ENCODE measurements around the gene C5orf58.

C5orf58 gene

GRCh38 chr5:170284231-170284630, 51.4 kb downstream of the C5orf58 start:
- no peak for DNase-seq (ENCODE audit: low read depth, low spot score)
- Histone ChIP-seq H3K27me3 (ENCODE audit: insufficient read depth, insufficient read length) (no peaks in the 10 kb centered on the region), H3K4me3 (ENCODE audit: insufficient read length, low read depth) (no peak overlapping the region), H3K36me3 (ENCODE audit: insufficient read depth, insufficient read length, low read length) (no peaks in the 10 kb centered on the region), H3K4me1 (ENCODE audit: insufficient read depth, insufficient read length) (peaks cover 2% of the 10 kb centered on the region), H3K9ac (ENCODE audit: insufficient read length, low read depth) (no peak overlapping the region), H3K9me3 (ENCODE audit: insufficient read depth, low read length) (peaks cover 31% of the 10 kb centered on the region)
- TF ChIP-seq ZNF274 (IDR thresholded peaks at IDR 0.05; ENCODE audit: low read depth, low read length) (no peak), YY1 (IDR thresholded peaks at IDR 0.05; ENCODE audit: insufficient read depth, insufficient read length) (no peak), SUZ12 (IDR thresholded peaks at IDR 0.05; ENCODE audit: extremely low read depth, insufficient read depth, insufficient read length) (no peak)

- Histone ChIP-seq H3K27me3 (ENCODE audit: insufficient read depth, insufficient read length) (no peaks in the 10 kb centered on the region), H3K9ac (ENCODE audit: insufficient read length, low read depth) (no peak overlapping the region), H3K36me3 (ENCODE audit: insufficient read depth, insufficient read length, low read length) (no peaks in the 10 kb centered on the region), H3K4me1 (ENCODE audit: insufficient read depth, insufficient read length) (peaks cover 2% of the 10 kb centered on the region), H3K9me3 (ENCODE audit: insufficient read depth, low read length) (peaks cover 35% of the 10 kb centered on the region), H3K4me3 (ENCODE audit: insufficient read length, low read depth) (no peak overlapping the region)
- DNase-seq (ENCODE audit: low read depth, low spot score) = no peak
- no peak for TF ChIP-seq SUZ12 (IDR thresholded peaks at IDR 0.05; ENCODE audit: extremely low read depth, insufficient read depth, insufficient read length)
- no peak for TF ChIP-seq ZNF274 (IDR thresholded peaks at IDR 0.05; ENCODE audit: low read depth, low read length)
- TF ChIP-seq YY1 (IDR thresholded peaks at IDR 0.05; ENCODE audit: insufficient read depth, insufficient read length) = no peak
Measured at GRCh38 chr5:170285181-170285580, 52.4 kb downstream of the C5orf58 start.

GRCh38 chr5:170286386-170286925, 53.7 kb downstream of the C5orf58 start:
- Histone ChIP-seq H3K27me3 (ENCODE audit: insufficient read depth, insufficient read length) (no peaks in the 10 kb centered on the region), H3K4me3 (ENCODE audit: insufficient read length, low read depth) (no peak overlapping the region), H3K9ac (ENCODE audit: insufficient read length, low read depth) (no peak overlapping the region), H3K36me3 (ENCODE audit: insufficient read depth, insufficient read length, low read length) (no peaks in the 10 kb centered on the region), H3K4me1 (ENCODE audit: insufficient read depth, insufficient read length) (no peaks in the 10 kb centered on the region), H3K9me3 (ENCODE audit: insufficient read depth, low read length) (peaks cover 40% of the 10 kb centered on the region)
- DNase-seq (ENCODE audit: low read depth, low spot score) = no peak
- no peak for TF ChIP-seq SUZ12 (IDR thresholded peaks at IDR 0.05; ENCODE audit: extremely low read depth, insufficient read depth, insufficient read length)

DNA sequence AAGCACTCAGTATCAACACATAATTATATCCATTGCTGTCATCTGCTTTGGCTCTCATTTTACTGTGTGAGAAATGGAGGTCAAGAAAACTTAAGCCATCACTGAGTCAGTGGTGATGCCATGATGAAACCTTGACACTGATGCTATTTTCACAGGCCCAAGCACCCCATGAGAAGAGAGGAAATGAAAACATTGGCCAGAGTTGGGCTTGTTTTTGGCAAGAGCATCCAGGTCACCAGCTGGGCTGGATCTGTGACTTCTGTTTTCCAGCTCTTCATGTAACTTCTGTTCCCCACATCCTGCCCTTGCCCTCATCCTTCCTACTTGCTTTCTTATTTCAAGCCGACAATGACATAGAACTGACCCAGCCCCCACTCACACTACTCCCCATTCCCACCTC, 54.7 kb downstream of the C5orf58 start:
- H3K36me3 ChIP-seq (ENCODE audit: insufficient read depth, insufficient read length, low read length) = no peaks in the 10 kb centered on the region
- H3K4me3 ChIP-seq (ENCODE audit: insufficient read length, low read depth) = no peak overlapping the region
- TF ChIP-seq SUZ12 (IDR thresholded peaks at IDR 0.05; ENCODE audit: extremely low read depth, insufficient read depth, insufficient read length) (no peak), ZNF274 (IDR thresholded peaks at IDR 0.05; ENCODE audit: low read depth, low read length) (no peak), YY1 (IDR thresholded peaks at IDR 0.05; ENCODE audit: insufficient read depth, insufficient read length) (no peak)
- no peaks in the 10 kb centered on the region for H3K27me3 ChIP-seq (ENCODE audit: insufficient read depth, insufficient read length)
- H3K4me1 ChIP-seq (ENCODE audit: insufficient read depth, insufficient read length) = no peaks in the 10 kb centered on the region
- no peak overlapping the region for H3K9ac ChIP-seq (ENCODE audit: insufficient read length, low read depth)
- peaks cover 40% of the 10 kb centered on the region for H3K9me3 ChIP-seq (ENCODE audit: insufficient read depth, low read length)
- no peak for DNase-seq (ENCODE audit: low read depth, low spot score)

DNA sequence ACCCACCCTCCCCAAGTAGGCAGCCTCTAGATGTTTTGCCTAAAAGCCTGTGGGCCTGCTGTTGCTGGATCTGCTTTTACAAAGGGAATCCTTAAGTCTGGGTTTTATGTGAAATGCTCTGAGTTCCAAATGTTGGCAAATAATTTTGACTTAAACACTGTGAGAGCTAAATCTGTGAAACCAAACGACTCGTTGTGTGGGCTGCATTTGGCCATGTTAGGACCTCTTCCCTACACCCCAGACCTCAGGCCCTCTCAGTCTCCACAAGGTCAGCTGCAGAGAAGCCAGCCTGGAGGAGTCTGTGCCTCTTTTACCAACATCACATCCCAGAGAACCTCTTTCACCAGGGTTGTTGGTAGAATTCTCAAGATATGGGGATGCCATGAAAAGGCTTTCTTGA, 55.4 kb downstream of the C5orf58 start:
- H3K4me1 ChIP-seq (ENCODE audit: insufficient read depth, insufficient read length) = no peaks in the 10 kb centered on the region
- H3K9ac ChIP-seq (ENCODE audit: insufficient read length, low read depth) = no peak overlapping the region
- no peak overlapping the region for H3K4me3 ChIP-seq (ENCODE audit: insufficient read length, low read depth)
- TF ChIP-seq SUZ12 (IDR thresholded peaks at IDR 0.05; ENCODE audit: extremely low read depth, insufficient read depth, insufficient read length) (no peak), ZNF274 (IDR thresholded peaks at IDR 0.05; ENCODE audit: low read depth, low read length) (no peak), YY1 (IDR thresholded peaks at IDR 0.05; ENCODE audit: insufficient read depth, insufficient read length) (no peak)
- DNase-seq (ENCODE audit: low read depth, low spot score) = no peak
- H3K9me3 ChIP-seq (ENCODE audit: insufficient read depth, low read length) = peaks cover 40% of the 10 kb centered on the region
- no peaks in the 10 kb centered on the region for H3K36me3 ChIP-seq (ENCODE audit: insufficient read depth, insufficient read length, low read length)
- no peaks in the 10 kb centered on the region for H3K27me3 ChIP-seq (ENCODE audit: insufficient read depth, insufficient read length)

DNA sequence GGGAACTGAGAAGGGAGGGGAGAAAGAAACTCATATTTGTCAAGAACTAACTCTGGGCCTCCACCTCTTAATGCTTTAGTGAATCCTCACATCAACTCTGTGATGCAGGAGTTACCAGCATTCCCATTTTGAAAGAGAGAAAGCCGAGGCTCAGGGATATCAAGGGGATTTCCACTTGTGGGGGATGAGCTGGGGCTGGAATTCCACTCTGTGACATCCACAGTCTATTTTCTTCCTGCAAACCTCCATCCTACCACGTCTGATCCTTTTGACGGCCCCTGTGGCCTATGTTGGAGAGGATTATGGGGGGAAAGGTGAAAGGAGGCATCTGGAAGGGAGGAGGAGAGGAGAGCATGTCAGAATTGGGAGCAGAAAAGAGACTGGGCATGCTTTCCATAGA, 55.8 kb downstream of the C5orf58 start:
- Histone ChIP-seq H3K9ac (ENCODE audit: insufficient read length, low read depth) (no peak overlapping the region), H3K9me3 (ENCODE audit: insufficient read depth, low read length) (peaks cover 38% of the 10 kb centered on the region), H3K36me3 (ENCODE audit: insufficient read depth, insufficient read length, low read length) (no peaks in the 10 kb centered on the region), H3K27me3 (ENCODE audit: insufficient read depth, insufficient read length) (no peaks in the 10 kb centered on the region), H3K4me3 (ENCODE audit: insufficient read length, low read depth) (no peak overlapping the region), H3K4me1 (ENCODE audit: insufficient read depth, insufficient read length) (no peaks in the 10 kb centered on the region)
- no peak for DNase-seq (ENCODE audit: low read depth, low spot score)
- TF ChIP-seq SUZ12 (IDR thresholded peaks at IDR 0.05; ENCODE audit: extremely low read depth, insufficient read depth, insufficient read length) (no peak), YY1 (IDR thresholded peaks at IDR 0.05; ENCODE audit: insufficient read depth, insufficient read length) (no peak)

DNA sequence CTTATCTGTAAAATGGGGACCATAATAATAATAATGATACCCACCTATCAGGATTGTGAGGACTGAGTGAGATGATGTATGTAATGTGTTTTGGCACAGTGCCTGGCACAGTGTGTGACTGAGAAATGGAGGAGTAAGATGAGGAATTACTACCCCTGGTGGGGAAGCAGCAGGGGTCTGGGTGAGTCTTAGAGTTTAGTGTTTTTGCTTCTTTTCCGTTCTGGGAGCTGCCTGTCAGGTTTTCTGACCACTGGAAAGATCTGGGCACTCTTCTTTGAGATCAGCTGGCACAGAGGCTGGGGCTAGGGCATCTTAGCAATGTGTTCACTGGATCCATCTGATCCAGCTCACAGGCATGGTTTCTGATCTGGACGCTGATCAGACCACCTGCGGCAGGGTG, 56.3 kb downstream of the C5orf58 start:
- Histone ChIP-seq H3K4me3 (ENCODE audit: insufficient read length, low read depth) (no peak overlapping the region), H3K9ac (ENCODE audit: insufficient read length, low read depth) (no peak overlapping the region), H3K9me3 (ENCODE audit: insufficient read depth, low read length) (peaks cover 33% of the 10 kb centered on the region), H3K4me1 (ENCODE audit: insufficient read depth, insufficient read length) (no peaks in the 10 kb centered on the region), H3K27me3 (ENCODE audit: insufficient read depth, insufficient read length) (no peaks in the 10 kb centered on the region), H3K36me3 (ENCODE audit: insufficient read depth, insufficient read length, low read length) (no peaks in the 10 kb centered on the region)
- DNase-seq (ENCODE audit: low read depth, low spot score) = no peak
- no peak for TF ChIP-seq SUZ12 (IDR thresholded peaks at IDR 0.05; ENCODE audit: extremely low read depth, insufficient read depth, insufficient read length)
- TF ChIP-seq ZNF274 (IDR thresholded peaks at IDR 0.05; ENCODE audit: low read depth, low read length) = no peak

DNA sequence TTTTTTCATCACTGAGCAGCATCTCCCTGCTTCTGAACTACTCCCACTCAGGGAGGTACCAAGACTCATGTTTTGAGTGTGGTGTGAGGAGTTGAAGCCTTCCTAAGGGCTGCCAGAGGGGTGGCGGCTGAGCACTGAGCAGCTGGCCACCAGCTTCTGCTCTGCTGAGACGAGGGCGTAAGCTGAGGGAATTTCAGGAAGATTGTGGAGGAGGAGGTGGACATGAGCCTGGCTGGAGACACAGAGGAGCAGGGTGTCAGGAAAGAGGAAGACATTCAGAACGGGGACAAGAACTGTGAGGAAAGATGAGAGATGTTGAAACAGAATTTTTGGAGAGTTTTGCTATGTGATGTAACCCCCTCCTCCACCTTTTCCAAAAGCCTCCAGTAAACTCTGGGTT, 57.0 kb downstream of the C5orf58 start:
- DNase-seq (ENCODE audit: low read depth, low spot score) = no peak
- TF ChIP-seq SUZ12 (IDR thresholded peaks at IDR 0.05; ENCODE audit: extremely low read depth, insufficient read depth, insufficient read length) (no peak), ZNF274 (IDR thresholded peaks at IDR 0.05; ENCODE audit: low read depth, low read length) (no peak), YY1 (IDR thresholded peaks at IDR 0.05; ENCODE audit: insufficient read depth, insufficient read length) (no peak)
- no peaks in the 10 kb centered on the region for H3K27me3 ChIP-seq (ENCODE audit: insufficient read depth, insufficient read length)
- peaks cover 28% of the 10 kb centered on the region for H3K9me3 ChIP-seq (ENCODE audit: insufficient read depth, low read length)
- no peaks in the 10 kb centered on the region for H3K36me3 ChIP-seq (ENCODE audit: insufficient read depth, insufficient read length, low read length)
- H3K9ac ChIP-seq (ENCODE audit: insufficient read length, low read depth) = no peak overlapping the region
- H3K4me1 ChIP-seq (ENCODE audit: insufficient read depth, insufficient read length) = no peaks in the 10 kb centered on the region
- no peak overlapping the region for H3K4me3 ChIP-seq (ENCODE audit: insufficient read length, low read depth)
